ENCODE measurements around the gene DCLRE1A.

DCLRE1A gene

DNA sequence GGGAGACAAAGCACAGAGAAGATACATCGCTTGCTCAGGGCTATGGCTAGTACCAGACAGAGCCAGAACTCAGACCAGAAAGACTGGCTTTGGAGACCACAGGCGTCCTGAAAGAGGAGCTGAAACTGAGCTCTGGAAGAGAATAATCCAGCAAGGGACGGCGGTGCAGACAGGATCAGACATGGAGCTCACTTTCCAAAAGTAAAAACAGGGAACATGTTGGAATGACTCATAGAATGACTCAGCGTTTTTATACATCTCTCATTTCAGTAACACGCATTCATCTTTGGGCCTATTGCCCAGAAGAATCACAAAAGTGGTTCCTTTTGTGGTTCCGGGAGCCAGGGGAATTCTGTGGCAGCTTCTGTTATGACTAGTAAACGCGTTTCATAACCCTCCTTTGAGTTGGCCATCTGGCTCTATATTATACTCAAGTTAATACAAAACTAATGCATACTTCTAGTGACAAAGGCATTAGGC lies 65.2 kb downstream of the DCLRE1A start:
- peak; percentile 13 for DNase-seq (ENCODE audit: low spot score)
